OCI-LY7 (cell line): Measurements from ENCODE around the gene SMOC2. TPM values are rescaled to one million over a fixed set of nuclear protein-coding genes. Genes with fewer than 3 reads are reported as not detected.

Experiments used
- BruUV-seq: library from RNA; stranded (reverse); fragments of 400-500 nt; replicated peaks from 2 replicates; lab custom pipeline; 2021; lab: Mats Ljungman, UMichigan
- CTCF ChIA-PET: fragments of 300-600 bp; sonication (Branson Sonifier 250); formaldehyde crosslinking; loops from one replicate; lab custom pipeline; 2022; ENCODE audit warnings: antibody characterized with exemption; ENCODE audit not compliant: unreplicated experiment; lab: Charles Lee
- POLR2A ChIA-PET: fragments of 300-600 bp; sonication (Branson Sonifier 250); formaldehyde crosslinking; loops from one replicate; lab custom pipeline; 2022; ENCODE audit warnings: antibody characterized with exemption; lab: Charles Lee
- DNase-seq: peaks from one replicate; pipeline ENCODE4 v3.0.0-alpha.2; 2015; ENCODE audit warnings: low spot score
- H2AFZ ChIP-seq: fragments of 200-600 bp; sonication (generic), shearing (Covaris generic); 2 replicates; pipeline ENCODE4 v1.6.1; 2014; ENCODE audit warnings: mild to moderate bottlenecking, antibody characterized with exemption, low read length, moderate library complexity
- H3K27ac ChIP-seq: fragments of 200-600 bp; sonication (generic); 2 replicates; pipeline ENCODE4 v1.5.1; 2014; ENCODE audit warnings: mixed run types, low read depth, mild to moderate bottlenecking, moderate library complexity, low read length, inconsistent platforms; ENCODE audit not compliant: poor library complexity, severe bottlenecking
- H3K36me3 ChIP-seq: fragments of 200-600 bp; sonication (generic); 2 replicates; pipeline ENCODE4 v1.6.1; 2014; ENCODE audit warnings: mild to moderate bottlenecking, antibody characterized with exemption, low read length, moderate library complexity, mixed read lengths; ENCODE audit not compliant: insufficient read depth
- H3K4me1 ChIP-seq: fragments of 200-600 bp; sonication (generic); 2 replicates; pipeline ENCODE4 v1.5.1; 2014; ENCODE audit warnings: mild to moderate bottlenecking, low read length; ENCODE audit not compliant: insufficient read depth, poor library complexity, severe bottlenecking
- H3K4me2 ChIP-seq: fragments of 200-600 bp; sonication (generic); 2 replicates; pipeline ENCODE4 v1.6.1; 2014; ENCODE audit warnings: mild to moderate bottlenecking, low read length
- H3K4me3 ChIP-seq: fragments of 200-600 bp; sonication (generic); 2 replicates; pipeline ENCODE4 v1.5.1; 2014; ENCODE audit warnings: mild to moderate bottlenecking, low read depth, low read length; ENCODE audit not compliant: poor library complexity, severe bottlenecking
- H3K79me2 ChIP-seq: fragments of 200-600 bp; sonication (generic); 2 replicates; pipeline ENCODE4 v1.6.1; 2016; ENCODE audit warnings: low read depth, mild to moderate bottlenecking, low read length, moderate library complexity, mixed read lengths; ENCODE audit not compliant: insufficient read depth
- H3K9me2 ChIP-seq: fragments of 200-600 bp; sonication (generic); 2 replicates; pipeline ENCODE4 v1.6.1; 2016; ENCODE audit warnings: mild to moderate bottlenecking, low read length, mixed read lengths; ENCODE audit not compliant: insufficient read depth
- H3K9me3 ChIP-seq: fragments of 200-600 bp; sonication (generic); 2 replicates; pipeline ENCODE4 v1.6.1; 2014; ENCODE audit warnings: mild to moderate bottlenecking, mixed run types, low read length, mixed read lengths
- H4K20me1 ChIP-seq: fragments of 200-600 bp; sonication (generic); 2 replicates; pipeline ENCODE4 v1.6.1; 2014; ENCODE audit warnings: mild to moderate bottlenecking, antibody characterized with exemption, low read length, moderate library complexity, mixed read lengths; ENCODE audit not compliant: insufficient read depth
- CTCF ChIP-seq: fragments of 200-600 bp; sonication (generic); conservative IDR thresholded peaks from 2 replicates; pipeline ENCODE4 v1.5.1; 2014; ENCODE audit warnings: mild to moderate bottlenecking, antibody characterized with exemption, low read length, moderate library complexity, mixed read lengths
- EZH2phosphoT487 ChIP-seq: fragments of 200-600 bp; sonication (generic); IDR thresholded peaks from 2 replicates; pipeline ENCODE4 v1.6.1; 2018; ENCODE audit warnings: low read depth, borderline replicate concordance, mild to moderate bottlenecking, mixed run types, antibody characterized with exemption, low read length, moderate library complexity, mixed read lengths
- intact Hi-C: fragments of 100-400 bp; cut with micrococcal nuclease; formaldehyde crosslinking; loops from one replicate; pipeline ENCODE4 v1.10.0; 2022; ENCODE audit not compliant: unreplicated experiment
- total RNA-seq, 2 experiments: library from RNA; depleted of rRNA in 1 of 2; stranded (reverse); fragments of >200 nt in 1 of 2; shearing (Covaris generic) in 1 of 2; gene quantifications; 2 replicates each; pipeline ENCODE4 v1.2.3, GENCODE V29; 2014 to 2022

Gene SMOC2
- total RNA-seq, 2 experiments from 2014 or later: not detected

- H3K4me1 ChIP-seq: no peaks in the 10 kb centered on the region
- CTCF ChIA-PET: no interaction called here
- H3K79me2 ChIP-seq: no peaks in the 10 kb centered on the region
- no peak overlapping the region for H3K27ac ChIP-seq
- no peaks in the 10 kb centered on the region for H3K36me3 ChIP-seq
- no peaks in the 10 kb centered on the region for H3K9me2 ChIP-seq
- POLR2A ChIA-PET: no interaction called here
- no TSS peak for BruUV-seq
- H2AFZ ChIP-seq: no peak overlapping the region
- no peak for DNase-seq
- TF ChIP-seq EZH2phosphoT487 (no peak), CTCF (no peak)
- H4K20me1 ChIP-seq: no peaks in the 10 kb centered on the region
- intact Hi-C loops: no loop called here
- H3K4me2 ChIP-seq: no peak overlapping the region
- H3K9me3 ChIP-seq: no peaks in the 10 kb centered on the region
- H3K4me3 ChIP-seq: no peak overlapping the region
These were observed 58.2 kb downstream of the SMOC2 start for GRCh38 chr6:168499045-168499650.

- POLR2A ChIA-PET: no interaction called here
- no peaks in the 10 kb centered on the region for H3K79me2 ChIP-seq
- no peak overlapping the region for H3K4me2 ChIP-seq
- CTCF ChIA-PET: no interaction called here
- intact Hi-C loops: no loop called here
- no peak overlapping the region for H2AFZ ChIP-seq
- no peaks in the 10 kb centered on the region for H4K20me1 ChIP-seq
- no TSS peak for BruUV-seq
- no peak for TF ChIP-seq EZH2phosphoT487
- H3K9me3 ChIP-seq: no peaks in the 10 kb centered on the region
- H3K27ac ChIP-seq: no peak overlapping the region
- DNase-seq: no peak
- no peaks in the 10 kb centered on the region for H3K36me3 ChIP-seq
- no peak overlapping the region for H3K4me3 ChIP-seq
- no peaks in the 10 kb centered on the region for H3K9me2 ChIP-seq
- H3K4me1 ChIP-seq: no peaks in the 10 kb centered on the region
These were observed 59.5 kb downstream of the SMOC2 start for GRCh38 chr6:168500519-168500918.

- TF ChIP-seq CTCF (no peak), EZH2phosphoT487 (no peak)
- H3K9me2 ChIP-seq: no peaks in the 10 kb centered on the region
- H4K20me1 ChIP-seq: no peaks in the 10 kb centered on the region
- no peaks in the 10 kb centered on the region for H3K79me2 ChIP-seq
- H3K9me3 ChIP-seq: no peaks in the 10 kb centered on the region
- H3K27ac ChIP-seq: no peak overlapping the region
- no peaks in the 10 kb centered on the region for H3K36me3 ChIP-seq
- no TSS peak for BruUV-seq
- H3K4me3 ChIP-seq: no peak overlapping the region
- no peak overlapping the region for H2AFZ ChIP-seq
- no peak for DNase-seq
- peaks cover 1% of the 10 kb centered on the region for H3K4me1 ChIP-seq
- intact Hi-C loops: no loop called here
- POLR2A ChIA-PET: interaction anchor here (0.8 to 1.3 kb wide), 2 partner anchors 9 to 20 kb away, joined by 3 read pairs; no protein-coding TSS in a partner anchor
- CTCF ChIA-PET: no interaction called here
- no peak overlapping the region for H3K4me2 ChIP-seq
These were observed 60.6 kb downstream of the SMOC2 start for GRCh38 chr6:168501561-168501960.
